ENCODE data around the gene ERGIC1. TPM values are rescaled to one million over a fixed set of nuclear protein-coding genes. Genes with fewer than 3 reads are reported as not detected.

ERGIC1 gene
- total RNA-seq, 1 donor from 2014 or later = 131 TPM

GRCh38 chr5:172830876-172831662 is 3.0 kb upstream of the ERGIC1 start:
- Histone ChIP-seq H3K9me3 (ENCODE audit: insufficient read depth, low read depth, low read length) (peaks cover 4% of the 10 kb centered on the region), H3K4me1 (ENCODE audit: insufficient read depth, low read length) (peaks cover 30% of the 10 kb centered on the region), H3K4me2 (ENCODE audit: low read length) (peak overlapping the region; percentile 9), H4K20me1 (ENCODE audit: insufficient read depth, low read length) (peaks cover 12% of the 10 kb centered on the region), H3K27ac (ENCODE audit: low read depth, low read length) (peak overlapping the region; percentile 72), H3K9ac (ENCODE audit: low read length) (peak overlapping the region; percentile 46), H3K4me3 (ENCODE audit: insufficient read depth, low read depth, low read length) (no peak overlapping the region), H2AFZ (ENCODE audit: low read depth, low read length) (peak overlapping the region; percentile 73), H3K27me3 (ENCODE audit: insufficient read depth, low read length) (no peaks in the 10 kb centered on the region), H3K79me2 (ENCODE audit: insufficient read depth, low read length) (peaks cover 17% of the 10 kb centered on the region), H3K36me3 (ENCODE audit: insufficient read depth, low read length) (no peaks in the 10 kb centered on the region)
- Mint-ChIP-seq H3K4me1 (ENCODE audit: low read depth, unreplicated experiment) (peaks cover 22% of the 10 kb centered on the region), H3K27ac (ENCODE audit: unreplicated experiment) (peak overlapping the region; percentile 55), H3K9me3 (ENCODE audit: unreplicated experiment) (peaks cover 9% of the 10 kb centered on the region), H3K27me3 (ENCODE audit: low read depth, unreplicated experiment) (no peaks in the 10 kb centered on the region), H3K36me3 (ENCODE audit: low read depth, unreplicated experiment) (peaks cover 8% of the 10 kb centered on the region), H3K4me3 (ENCODE audit: unreplicated experiment) (no peak overlapping the region)
- FAIRE-seq (no peak), DNase-seq (ENCODE audit: low read depth) (peak; percentile 92)
- TF ChIP-seq CTCF (IDR thresholded peaks at IDR 0.05; ENCODE audit: insufficient read depth, low read depth, low read length) (no peak), EZH2 (IDR thresholded peaks at IDR 0.05; ENCODE audit: insufficient read depth, low read length) (no peak)

GRCh38 chr5:172832383-172833315 is 1.4 kb upstream of the ERGIC1 start:
- FAIRE-seq = no peak
- DNase-seq (ENCODE audit: low read depth) = no peak
- H3K4me3 Mint-ChIP-seq (ENCODE audit: unreplicated experiment) = no peak overlapping the region
- no peak overlapping the region for H3K27ac Mint-ChIP-seq (ENCODE audit: unreplicated experiment)
- Histone ChIP-seq H3K4me3 (ENCODE audit: insufficient read depth, low read depth, low read length) (no peak overlapping the region), H3K27me3 (ENCODE audit: insufficient read depth, low read length) (no peaks in the 10 kb centered on the region), H2AFZ (ENCODE audit: low read depth, low read length) (no peak overlapping the region), H4K20me1 (ENCODE audit: insufficient read depth, low read length) (peaks cover 27% of the 10 kb centered on the region), H3K4me1 (ENCODE audit: insufficient read depth, low read length) (peaks cover 30% of the 10 kb centered on the region), H3K9ac (ENCODE audit: low read length) (peak overlapping the region; percentile 92), H3K79me2 (ENCODE audit: insufficient read depth, low read length) (peaks cover 33% of the 10 kb centered on the region), H3K27ac (ENCODE audit: low read depth, low read length) (no peak overlapping the region), H3K4me2 (ENCODE audit: low read length) (no peak overlapping the region), H3K36me3 (ENCODE audit: insufficient read depth, low read length) (peaks cover 7% of the 10 kb centered on the region), H3K9me3 (ENCODE audit: insufficient read depth, low read depth, low read length) (no peaks in the 10 kb centered on the region)
- no peaks in the 10 kb centered on the region for H3K27me3 Mint-ChIP-seq (ENCODE audit: low read depth, unreplicated experiment)
- H3K4me1 Mint-ChIP-seq (ENCODE audit: low read depth, unreplicated experiment) = peaks cover 23% of the 10 kb centered on the region
- peaks cover 2% of the 10 kb centered on the region for H3K9me3 Mint-ChIP-seq (ENCODE audit: unreplicated experiment)
- peaks cover 4% of the 10 kb centered on the region for H3K36me3 Mint-ChIP-seq (ENCODE audit: low read depth, unreplicated experiment)
- TF ChIP-seq CTCF (IDR thresholded peaks at IDR 0.05; ENCODE audit: insufficient read depth, low read depth, low read length) (no peak), EZH2 (IDR thresholded peaks at IDR 0.05; ENCODE audit: insufficient read depth, low read length) (no peak)

All from astrocyte (in vitro differentiated cells and primary cell).